Effector CD4-positive, alpha-beta T cell (primary cell): Measurements from ENCODE around the gene ZC3H7A.
"Not testable (repeated sequence)": the region's sequence is repeated elsewhere in the genome, so short reads cannot be mapped to it uniquely, and the experiment has no call there.

Experiments
- DNase-seq: peaks from one replicate; pipeline ENCODE4 v3.0.0-alpha.2; 2020

The ZC3H7A gene

GRCh38 chr16:11799509-11800381, 2.7 kb upstream of the ZC3H7A start:
- DNase-seq: peak; percentile 28

- no peak for DNase-seq
Measured at GRCh38 chr16:11799017-11799381, 1.9 kb upstream of the ZC3H7A start.

GRCh38 chr16:11797957-11798299, 870 bp upstream of the ZC3H7A start:
- DNase-seq: peak; percentile 16

- DNase-seq: peak; percentile 19
Measured at GRCh38 chr16:11796227-11797165, 562 bp downstream of the ZC3H7A start.

GRCh38 chr16:11795887-11796226, 1.2 kb downstream of the ZC3H7A start:
- DNase-seq: no peak

GRCh38 chr16:11794996-11795886, 1.8 kb downstream of the ZC3H7A start:
- no peak for DNase-seq

- DNase-seq: no peak
Measured at GRCh38 chr16:11794447-11794846, 2.6 kb downstream of the ZC3H7A start.

- no peak for DNase-seq
Measured at GRCh38 chr16:11793840-11794239, 3.2 kb downstream of the ZC3H7A start.

- peak; percentile 37 for DNase-seq
Measured at GRCh38 chr16:11792410-11793241, 4.4 kb downstream of the ZC3H7A start.

- DNase-seq: no peak
Measured at GRCh38 chr16:11791144-11791828, 5.8 kb downstream of the ZC3H7A start.

GRCh38 chr16:11788914-11789313, 8.1 kb downstream of the ZC3H7A start:
- no peak for DNase-seq

GRCh38 chr16:11784980-11785599, 12.0 kb downstream of the ZC3H7A start:
- not testable (repeated sequence) for DNase-seq

GRCh38 chr16:11784381-11784780, 12.7 kb downstream of the ZC3H7A start:
- not testable (repeated sequence) for DNase-seq

GRCh38 chr16:11784038-11784369, 13.1 kb downstream of the ZC3H7A start:
- no peak for DNase-seq

- DNase-seq: peak; percentile 54
Measured at GRCh38 chr16:11783319-11784037, 13.6 kb downstream of the ZC3H7A start.

GRCh38 chr16:11781773-11782172, 15.3 kb downstream of the ZC3H7A start:
- DNase-seq: no peak

GRCh38 chr16:11780991-11781680, 15.9 kb downstream of the ZC3H7A start:
- no peak for DNase-seq

- no peak for DNase-seq
Measured at GRCh38 chr16:11779074-11779473, 18.0 kb downstream of the ZC3H7A start.

GRCh38 chr16:11774065-11774626, 22.9 kb downstream of the ZC3H7A start:
- DNase-seq: no peak
